ENCODE data around the gene DLL3.

- no peak for TF ChIP-seq CTCF (IDR thresholded peaks at IDR 0.05)
- TF ChIP-seq POLR2A (IDR thresholded peaks at IDR 0.05): no peak
These were observed 17.5 kb downstream of the DLL3 start for GRCh38 chr19:39516270-39516669.

Measured in tibial nerve (tissue), 3 donors.